Heart right ventricle (tissue), 16 donors: ENCODE measurements around the gene RNF133. TPM values are rescaled to one million over a fixed set of nuclear protein-coding genes. Genes with fewer than 3 reads are reported as not detected.

Experiments
- ATAC-seq, 8 donors: fragments of 200-7000 bp; cut with Tn5 transposase; one replicate each; pipeline ENCODE4 v1.9.1; 2020; ENCODE audit warnings: mild to moderate bottlenecking in 8 of 8, moderate library complexity in 8 of 8, moderate number of reproducible peaks in 1 of 8
- DNase-seq, 2 donors: peaks; one replicate each; pipeline ENCODE4 v3.0.0-alpha.2; 2020
- H3K27ac ChIP-seq, 10 donors: fragments of 200-600 bp; sonication (generic) in 2 of 10; one replicate each; pipeline versions ENCODE4 v1.5.0 to v1.8.0; 2020 to 2022; ENCODE audit warnings: mild to moderate bottlenecking in 3 of 10
- H3K27me3 ChIP-seq, 7 donors: fragments of 200-600 bp; one replicate each; pipeline ENCODE4 v1.8.0; 2021 to 2022; ENCODE audit warnings: mild to moderate bottlenecking in 2 of 7
- H3K36me3 ChIP-seq, 9 donors: fragments of 200-600 bp; sonication (generic) in 1 of 9; one replicate each; pipeline versions ENCODE4 v1.5.0 to v1.8.0; 2020 to 2022; ENCODE audit warnings: mild to moderate bottlenecking in 2 of 9
- H3K4me1 ChIP-seq, 9 donors: fragments of 200-600 bp; sonication (generic) in 1 of 9; one replicate each; pipeline versions ENCODE4 v1.5.0 to v1.8.0; 2020 to 2022; ENCODE audit warnings: mild to moderate bottlenecking in 4 of 9
- H3K4me3 ChIP-seq, 10 donors: fragments of 200-600 bp; sonication (generic) in 2 of 10; one replicate each; pipeline versions ENCODE4 v1.5.0 to v1.8.0; 2020 to 2022; ENCODE audit warnings: mild to moderate bottlenecking in 7 of 10, moderate library complexity in 2 of 10
- H3K9me3 ChIP-seq, 11 donors: fragments of 200-600 bp in 10 of 11; sonication (generic) in 2 of 11; one replicate each; pipeline versions ENCODE4 v1.5.0 to v1.8.0; 2013 to 2022; ENCODE audit warnings: mild to moderate bottlenecking in 2 of 11, control low read depth in 1 of 11, moderate library complexity in 1 of 11
- WGBS, 2 donors: extraction: QIAGEN DNeasy Blood & Tissue Kit; methylation state at CpG; one replicate each; pipeline ENCODE4 v1.1.7; 2013; ENCODE audit warnings: inconsistent platforms in 1 of 2; 5-methylcytosine and 5-hydroxymethylcytosine counted together
- intact Hi-C, 10 donors: fragments of 100-400 bp; cut with DNase I; formaldehyde crosslinking; loops; one replicate each; pipeline versions ENCODE4 v1.11.1 to v1.14.2; 2022
- polyA plus RNA-seq, 2 donors: library from polyadenylated mRNA; stranded (reverse); fragments of 200-250 nt; gene quantifications; one replicate each; pipeline ENCODE4 v1.2.3, GENCODE V29; 2013
- total RNA-seq, 10 donors: library from RNA; stranded (reverse); fragmentation: NEBNext Ultra II Directional in 3 of 10; extraction: Animal tissue kit (Norgen Biotek cat#: 25700) in 3 of 10; gene quantifications; one replicate each; pipeline versions ENCODE4 v1.2.1 to v1.2.4, GENCODE V29; 2021 to 2023
- TF ChIP-seq, protein P1 (sequence below), 9 donors: fragments of 200-600 bp; sonication (generic) in 2 of 9; IDR thresholded peaks; one replicate each; pipeline versions ENCODE4 v1.5.0 to v1.8.0; 2021 to 2022; ENCODE audit warnings: antibody characterized with exemption in 9 of 9, mild to moderate bottlenecking in 5 of 9, moderate library complexity in 1 of 9
- donor health status: Arrhythmogenic right ventricular cardiomyopathy.
- donor health status: ischemic (EF 13 %, LVEDD 7.1; RV severe dilation, severe dysfunction).
- donor health status: healthy with polysubstance abuse.
- donor health status: DM: no; HTN: yes; CAD: no.
- donor health status: DM: no; HTN: no; CAD: no.
- donor health status: ischemic (EF 25% LVEDD 6.9; RV normal size, moderate dysfunction).
- donor health status: ischemic (EF 25% LVEDD 5.7; RV mildly dilated, moderate dysfunction).
- donor health status: healthy.
- donor health status: DM: yes; HTN: yes; CAD: no.
- donor health status: Ischemic cardiomyopathy.
- donor health status: ischemic (EF 35%, LVEDD 5.7; RV mildly dilated, moderate dysfunction).
- donor health status: nonischemic (EF 11% LVEDD 7.7; RV severe dilation, severe dysfunction).
- donor health status: DM: yes; HTN: yes; CAD: no.
- donor health status: PGD.
- donor health status: ischemic (EF 29% LVEDD 5.4; RV normal size, mild dysfunction).
- donor health status: nonischemic (EF 23%, LVEDD 6.1; RV moderate dilation, normal function).

RNF133 gene
- total and polyA plus RNA-seq, 12 donors: 0.20 to 0.33 (median 0.21) TPM; not detected in 7

- ATAC-seq: no peak
- H3K27ac ChIP-seq: peak overlapping the region in 1 of 10 donors; percentile 44
- 42 to 48% methylated on average over 2 of the region's 2 CpGs for WGBS, 2 donors
- DNase-seq: no peak
- H3K4me1 ChIP-seq: no peaks in the 10 kb centered on the region
- no peaks in the 10 kb centered on the region for H3K27me3 ChIP-seq
- H3K4me3 ChIP-seq: no peak overlapping the region
- peaks cover 0 to 12% (median 0%) of the 10 kb centered on the region in 11 donors for H3K9me3 ChIP-seq
- H3K36me3 ChIP-seq: no peaks in the 10 kb centered on the region
- intact Hi-C loops: no loop called here
- TF ChIP-seq, protein P1, sequence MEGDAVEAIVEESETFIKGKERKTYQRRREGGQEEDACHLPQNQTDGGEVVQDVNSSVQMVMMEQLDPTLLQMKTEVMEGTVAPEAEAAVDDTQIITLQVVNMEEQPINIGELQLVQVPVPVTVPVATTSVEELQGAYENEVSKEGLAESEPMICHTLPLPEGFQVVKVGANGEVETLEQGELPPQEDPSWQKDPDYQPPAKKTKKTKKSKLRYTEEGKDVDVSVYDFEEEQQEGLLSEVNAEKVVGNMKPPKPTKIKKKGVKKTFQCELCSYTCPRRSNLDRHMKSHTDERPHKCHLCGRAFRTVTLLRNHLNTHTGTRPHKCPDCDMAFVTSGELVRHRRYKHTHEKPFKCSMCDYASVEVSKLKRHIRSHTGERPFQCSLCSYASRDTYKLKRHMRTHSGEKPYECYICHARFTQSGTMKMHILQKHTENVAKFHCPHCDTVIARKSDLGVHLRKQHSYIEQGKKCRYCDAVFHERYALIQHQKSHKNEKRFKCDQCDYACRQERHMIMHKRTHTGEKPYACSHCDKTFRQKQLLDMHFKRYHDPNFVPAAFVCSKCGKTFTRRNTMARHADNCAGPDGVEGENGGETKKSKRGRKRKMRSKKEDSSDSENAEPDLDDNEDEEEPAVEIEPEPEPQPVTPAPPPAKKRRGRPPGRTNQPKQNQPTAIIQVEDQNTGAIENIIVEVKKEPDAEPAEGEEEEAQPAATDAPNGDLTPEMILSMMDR (IDR thresholded peaks at IDR 0.05): no peak
Measured at GRCh38 chr7:122726881-122727280, 28.0 kb upstream of the RNF133 start.

- H3K36me3 ChIP-seq: no peaks in the 10 kb centered on the region
- no peak overlapping the region for H3K27ac ChIP-seq
- peaks cover 0 to 12% (median 0%) of the 10 kb centered on the region in 11 donors for H3K9me3 ChIP-seq
- no peaks in the 10 kb centered on the region for H3K27me3 ChIP-seq
- no peak overlapping the region for H3K4me3 ChIP-seq
- no peak for DNase-seq
- ATAC-seq: no peak
- intact Hi-C loops: no loop called here
- WGBS, 2 donors: 87% methylated on average over 4 of the region's 4 CpGs
- H3K4me1 ChIP-seq: no peaks in the 10 kb centered on the region
- TF ChIP-seq, protein P1 (IDR thresholded peaks at IDR 0.05): no peak
Measured at GRCh38 chr7:122724366-122724765, 25.4 kb upstream of the RNF133 start.

DNA sequence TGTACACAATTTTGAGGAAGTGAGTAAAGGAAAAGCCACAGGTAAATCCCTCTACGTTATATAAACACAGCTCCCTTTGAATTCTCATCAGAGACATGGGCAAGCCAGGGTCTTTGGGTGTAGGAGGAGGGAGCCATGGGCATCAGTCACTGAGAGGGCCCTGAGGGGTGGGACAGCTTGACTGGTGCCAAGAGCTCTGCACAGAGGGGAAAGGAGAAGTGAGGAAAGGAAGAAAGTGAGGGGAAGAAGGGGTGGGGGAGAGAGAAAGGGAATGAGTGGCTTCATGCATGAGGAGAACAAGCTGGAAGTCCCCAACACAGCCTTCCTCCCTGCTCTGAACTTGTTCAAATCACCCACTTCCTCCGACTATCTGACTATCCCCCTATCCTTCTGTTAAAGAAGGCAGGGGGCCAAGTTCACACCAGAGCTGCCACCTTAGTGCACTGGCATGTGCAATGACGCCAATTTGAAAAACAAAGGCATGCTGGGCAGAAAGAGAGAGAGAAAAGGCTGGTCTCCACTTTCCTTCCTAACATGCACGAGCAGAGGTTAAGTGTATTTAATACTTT, 20.2 kb upstream of the RNF133 start:
- 70 to 73% methylated on average over 4 of the region's 4 CpGs for WGBS, 2 donors
- H3K27ac ChIP-seq: no peak overlapping the region
- H3K36me3 ChIP-seq: no peaks in the 10 kb centered on the region
- intact Hi-C loops: no loop called here
- H3K4me1 ChIP-seq: peaks cover 0 to 5% (median 0%) of the 10 kb centered on the region in 9 donors
- no peak overlapping the region for H3K4me3 ChIP-seq
- DNase-seq (no peak), ATAC-seq (no peak)
- TF ChIP-seq, protein P1 (IDR thresholded peaks at IDR 0.05): no peak
- H3K9me3 ChIP-seq: peaks cover 0 to 8% (median 0%) of the 10 kb centered on the region in 11 donors
- no peaks in the 10 kb centered on the region for H3K27me3 ChIP-seq

DNA sequence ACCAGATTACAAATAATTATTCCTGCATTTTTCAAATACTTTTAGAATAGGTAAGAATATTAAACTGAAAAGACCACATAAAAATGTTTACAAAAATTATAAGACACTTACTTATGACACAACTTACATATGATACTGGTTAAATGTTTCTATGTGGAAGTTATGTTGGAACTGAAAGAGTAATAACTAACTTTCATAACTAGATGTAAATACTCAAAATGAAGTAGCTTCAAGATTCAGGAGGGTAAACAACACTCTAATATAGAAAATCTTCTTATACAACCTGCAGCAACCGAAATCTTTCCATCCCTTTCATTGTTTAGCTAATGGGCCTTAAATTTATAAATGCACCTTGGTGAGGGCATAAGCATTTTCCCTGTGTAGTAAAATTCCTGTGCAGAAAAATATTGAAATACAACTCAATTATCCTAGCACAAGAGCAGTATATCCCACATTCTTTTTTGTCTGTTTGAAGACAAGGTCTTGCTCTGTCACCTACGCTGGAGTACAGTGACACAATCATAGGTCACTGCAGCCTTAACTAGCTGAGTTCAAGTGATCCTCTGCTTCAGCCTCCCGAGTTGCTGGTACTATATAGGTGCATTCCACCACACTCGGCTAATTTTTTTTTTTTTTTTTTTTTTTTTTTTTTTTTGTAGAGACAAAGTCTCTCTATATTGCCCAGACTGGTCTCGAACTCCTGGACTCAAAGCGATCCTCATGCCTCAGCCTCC, 18.6 kb upstream of the RNF133 start:
- H3K27ac ChIP-seq: no peak overlapping the region
- no peaks in the 10 kb centered on the region for H3K27me3 ChIP-seq
- ATAC-seq: no peak
- H3K4me1 ChIP-seq: peaks cover 0 to 5% (median 0%) of the 10 kb centered on the region in 9 donors
- no peaks in the 10 kb centered on the region for H3K36me3 ChIP-seq
- H3K4me3 ChIP-seq: no peak overlapping the region
- TF ChIP-seq, protein P1 (IDR thresholded peaks at IDR 0.05): no peak
- intact Hi-C loops: no loop called here
- WGBS, 2 donors: 92 to 94% methylated on average over 6 of the region's 6 CpGs
- no peaks in the 10 kb centered on the region for H3K9me3 ChIP-seq
- no peak for DNase-seq
